ENCODE data around the gene DNAJC11. TPM values are rescaled to one million over a fixed set of nuclear protein-coding genes. Genes with fewer than 3 reads are reported as not detected.

The DNAJC11 gene
- total RNA-seq, 1 donor from 2014 or later = 70.3 TPM

DNA sequence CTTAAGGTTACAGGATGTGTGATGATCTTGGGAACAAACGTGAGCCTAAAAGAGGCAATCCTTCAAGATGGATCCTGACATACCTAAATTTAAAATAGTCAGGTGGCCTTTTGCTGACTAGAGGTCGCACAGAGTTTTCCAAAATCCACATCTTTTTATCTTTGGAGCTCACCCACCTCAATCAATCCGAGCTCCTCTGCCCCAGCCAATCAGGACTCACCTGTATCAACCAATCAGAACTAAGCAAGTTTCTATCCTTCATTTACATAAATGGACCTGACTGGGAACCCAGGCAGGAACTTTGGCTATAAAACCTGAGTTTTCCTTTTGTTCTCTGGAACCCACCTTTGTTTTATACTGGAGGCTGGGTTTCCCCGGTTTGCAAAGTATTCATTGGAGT lies 16.2 kb downstream of the DNAJC11 start:
- DNase-seq (ENCODE audit: extremely low spot score, unreplicated experiment) = no peak

DNA sequence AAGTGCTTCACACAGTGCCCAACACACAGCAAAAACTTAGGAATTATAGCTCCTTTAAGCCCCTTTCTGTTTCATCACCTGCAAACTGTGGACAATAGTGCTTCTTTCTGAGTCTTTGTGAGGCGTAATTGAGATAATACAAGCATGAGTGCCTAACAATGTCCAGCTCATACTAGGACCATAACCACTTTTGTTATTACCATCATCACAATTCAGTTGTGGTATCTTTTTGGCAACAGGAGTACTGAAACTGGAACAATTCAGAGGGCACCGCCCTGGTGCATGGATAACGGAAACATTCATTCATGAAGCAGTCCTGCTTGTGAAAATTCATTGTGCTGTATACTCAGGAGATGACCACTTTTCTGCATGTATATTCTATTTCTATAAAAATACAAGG lies 18.2 kb downstream of the DNAJC11 start:
- H3K4me3 Mint-ChIP-seq = no peak overlapping the region
- TF ChIP-seq, protein P1, sequence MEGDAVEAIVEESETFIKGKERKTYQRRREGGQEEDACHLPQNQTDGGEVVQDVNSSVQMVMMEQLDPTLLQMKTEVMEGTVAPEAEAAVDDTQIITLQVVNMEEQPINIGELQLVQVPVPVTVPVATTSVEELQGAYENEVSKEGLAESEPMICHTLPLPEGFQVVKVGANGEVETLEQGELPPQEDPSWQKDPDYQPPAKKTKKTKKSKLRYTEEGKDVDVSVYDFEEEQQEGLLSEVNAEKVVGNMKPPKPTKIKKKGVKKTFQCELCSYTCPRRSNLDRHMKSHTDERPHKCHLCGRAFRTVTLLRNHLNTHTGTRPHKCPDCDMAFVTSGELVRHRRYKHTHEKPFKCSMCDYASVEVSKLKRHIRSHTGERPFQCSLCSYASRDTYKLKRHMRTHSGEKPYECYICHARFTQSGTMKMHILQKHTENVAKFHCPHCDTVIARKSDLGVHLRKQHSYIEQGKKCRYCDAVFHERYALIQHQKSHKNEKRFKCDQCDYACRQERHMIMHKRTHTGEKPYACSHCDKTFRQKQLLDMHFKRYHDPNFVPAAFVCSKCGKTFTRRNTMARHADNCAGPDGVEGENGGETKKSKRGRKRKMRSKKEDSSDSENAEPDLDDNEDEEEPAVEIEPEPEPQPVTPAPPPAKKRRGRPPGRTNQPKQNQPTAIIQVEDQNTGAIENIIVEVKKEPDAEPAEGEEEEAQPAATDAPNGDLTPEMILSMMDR (conservative IDR thresholded peaks at IDR 0.05) = no peak
- no peak overlapping the region for H3K27ac Mint-ChIP-seq
- no peak for DNase-seq (ENCODE audit: extremely low spot score, unreplicated experiment)
- H3K27me3 Mint-ChIP-seq = no peaks in the 10 kb centered on the region
- peaks cover 6% of the 10 kb centered on the region for H3K4me1 Mint-ChIP-seq (ENCODE audit: unreplicated experiment)
- H3K36me3 Mint-ChIP-seq = peaks cover 20% of the 10 kb centered on the region
- no peaks in the 10 kb centered on the region for H3K9me3 Mint-ChIP-seq

More for the DNA sequence above, 16.2 kb downstream of the DNAJC11 start:
- Mint-ChIP-seq H3K27me3 (no peaks in the 10 kb centered on the region), H3K9me3 (no peaks in the 10 kb centered on the region), H3K27ac (no peak overlapping the region), H3K4me1 (ENCODE audit: unreplicated experiment) (peaks cover 6% of the 10 kb centered on the region), H3K4me3 (no peak overlapping the region), H3K36me3 (peaks cover 4% of the 10 kb centered on the region)
- TF ChIP-seq, protein P1 (conservative IDR thresholded peaks at IDR 0.05) = no peak

DNA sequence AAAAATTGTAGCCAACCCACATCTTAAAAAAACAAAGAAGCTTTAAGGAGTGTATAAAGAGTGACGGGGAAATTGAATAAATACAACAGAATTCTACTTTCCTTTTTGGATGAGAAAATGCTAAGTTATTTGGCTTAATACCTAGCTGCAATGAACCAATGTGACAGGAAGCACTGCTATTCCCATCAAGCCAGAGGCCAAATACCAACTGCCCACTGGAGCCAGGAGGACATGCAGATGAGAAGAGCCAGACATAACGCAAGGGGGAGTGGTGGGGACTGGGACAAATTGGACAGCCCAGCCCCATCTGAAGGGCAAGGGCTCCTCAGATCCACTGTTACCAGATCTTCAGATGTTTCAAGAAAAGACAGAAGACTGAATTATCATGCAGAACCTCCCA lies 25.7 kb downstream of the DNAJC11 start:
- no peak for DNase-seq (ENCODE audit: extremely low spot score, unreplicated experiment)
- Mint-ChIP-seq H3K4me1 (ENCODE audit: unreplicated experiment) (no peaks in the 10 kb centered on the region), H3K27me3 (no peaks in the 10 kb centered on the region), H3K4me3 (no peak overlapping the region), H3K36me3 (peaks cover 38% of the 10 kb centered on the region), H3K9me3 (no peaks in the 10 kb centered on the region), H3K27ac (no peak overlapping the region)
- TF ChIP-seq, protein P1 (conservative IDR thresholded peaks at IDR 0.05) = no peak

DNA sequence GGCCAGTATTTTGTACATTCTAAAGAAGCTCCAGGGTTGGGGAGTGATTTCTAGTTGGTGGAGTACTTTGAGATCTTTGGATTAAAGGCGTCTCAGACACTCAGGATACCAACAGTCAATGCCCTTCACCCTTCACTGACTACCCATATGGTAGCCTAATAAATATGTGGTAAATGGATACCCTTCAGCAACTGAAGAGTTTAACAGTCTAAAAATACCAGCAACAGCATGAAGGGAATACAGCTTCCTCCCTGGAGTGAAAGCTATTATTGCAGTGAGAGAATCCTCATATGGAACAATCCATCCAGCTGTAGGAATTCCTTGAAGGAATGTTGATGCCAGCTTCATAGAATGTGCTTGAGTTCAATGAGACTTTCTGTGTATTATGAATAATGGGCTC lies 26.8 kb downstream of the DNAJC11 start:
- H3K9me3 Mint-ChIP-seq = no peaks in the 10 kb centered on the region
- H3K4me1 Mint-ChIP-seq (ENCODE audit: unreplicated experiment) = no peaks in the 10 kb centered on the region
- H3K27me3 Mint-ChIP-seq = no peaks in the 10 kb centered on the region
- no peak overlapping the region for H3K4me3 Mint-ChIP-seq
- H3K36me3 Mint-ChIP-seq = peaks cover 35% of the 10 kb centered on the region
- no peak overlapping the region for H3K27ac Mint-ChIP-seq
- TF ChIP-seq, protein P1 (conservative IDR thresholded peaks at IDR 0.05) = no peak
- no peak for DNase-seq (ENCODE audit: extremely low spot score, unreplicated experiment)

DNA sequence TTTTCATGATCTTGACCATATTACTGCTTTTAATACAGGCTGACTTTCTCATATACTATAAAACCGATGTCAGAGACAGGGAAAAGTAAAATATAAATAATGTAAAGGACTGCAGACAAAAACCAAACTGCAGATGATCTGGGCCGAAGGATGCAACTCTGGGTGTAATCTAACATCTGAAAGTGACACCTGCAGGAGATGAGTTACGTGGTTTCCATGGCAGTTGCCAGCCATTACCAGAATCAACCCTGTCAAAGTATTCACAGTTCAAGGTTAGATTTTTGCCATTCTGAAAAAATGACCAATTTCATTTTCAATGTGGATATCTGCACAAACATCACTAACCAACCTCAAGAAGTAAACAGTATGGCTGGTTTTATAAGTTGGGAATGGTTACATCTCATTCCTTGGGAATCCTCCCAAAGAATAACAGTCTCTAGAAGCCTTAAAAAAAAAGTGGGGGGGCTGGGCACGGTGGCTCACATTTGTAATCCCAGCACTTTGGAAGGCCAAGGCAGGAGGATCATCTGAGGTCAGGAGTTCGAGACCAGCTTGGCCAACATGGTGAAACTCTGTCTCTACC lies 27.7 kb downstream of the DNAJC11 start:
- Mint-ChIP-seq H3K9me3 (no peaks in the 10 kb centered on the region), H3K27ac (no peak overlapping the region), H3K27me3 (no peaks in the 10 kb centered on the region), H3K4me1 (ENCODE audit: unreplicated experiment) (no peaks in the 10 kb centered on the region), H3K36me3 (peaks cover 27% of the 10 kb centered on the region), H3K4me3 (no peak overlapping the region)
- no peak for DNase-seq (ENCODE audit: extremely low spot score, unreplicated experiment)
- TF ChIP-seq, protein P1 (conservative IDR thresholded peaks at IDR 0.05) = no peak

DNA sequence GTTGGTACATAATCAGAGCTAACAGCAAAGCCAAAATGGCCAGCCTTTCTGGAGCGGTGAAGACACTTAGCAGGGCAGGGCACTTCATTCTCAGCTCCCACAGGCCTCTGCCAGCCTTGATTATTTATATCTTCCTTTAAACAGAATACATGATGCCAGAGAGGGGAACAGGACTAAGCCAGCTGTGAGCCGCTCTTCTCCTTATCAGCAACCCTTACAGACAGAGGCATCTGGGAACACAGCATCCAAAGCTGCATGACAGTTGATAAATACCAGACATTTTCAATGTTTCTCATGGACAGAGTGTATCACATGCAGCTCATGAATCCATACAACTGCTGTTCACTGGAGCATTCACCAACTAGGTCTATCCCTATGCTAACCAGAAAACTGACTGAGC lies 29.1 kb downstream of the DNAJC11 start:
- no peak overlapping the region for H3K4me3 Mint-ChIP-seq
- no peaks in the 10 kb centered on the region for H3K27me3 Mint-ChIP-seq
- no peaks in the 10 kb centered on the region for H3K9me3 Mint-ChIP-seq
- DNase-seq (ENCODE audit: extremely low spot score, unreplicated experiment) = no peak
- no peaks in the 10 kb centered on the region for H3K4me1 Mint-ChIP-seq (ENCODE audit: unreplicated experiment)
- TF ChIP-seq, protein P1 (conservative IDR thresholded peaks at IDR 0.05) = no peak
- H3K27ac Mint-ChIP-seq = no peak overlapping the region
- H3K36me3 Mint-ChIP-seq = peaks cover 19% of the 10 kb centered on the region

Data from type B pancreatic cell (in vitro differentiated cells).